NB4 (cell line): ENCODE data around the gene RDX.

ENCODE experiments used
- CTCF ChIP-seq: IDR thresholded peaks from one replicate; pipeline ENCODE4 v1.5.1; 2012; ENCODE audit warnings: low read depth, low read length
- MAX ChIP-seq: IDR thresholded peaks from 2 replicates; pipeline ENCODE4 v1.6.1; 2011; ENCODE audit warnings: low read depth, low read length
- MYC ChIP-seq: IDR thresholded peaks from 2 replicates; pipeline ENCODE4 v1.6.1; 2011; ENCODE audit warnings: low read depth, low read length
- POLR2A ChIP-seq: IDR thresholded peaks from 2 replicates; pipeline ENCODE4 v1.6.1; 2011; ENCODE audit warnings: mild to moderate bottlenecking; ENCODE audit not compliant: insufficient read length; ENCODE audit errors: extremely low read depth

- TF ChIP-seq CTCF = no peak
- no peak for TF ChIP-seq POLR2A
- TF ChIP-seq MAX = no peak
- no peak for TF ChIP-seq MYC
Measured at GRCh38 chr11:110174645-110175310, 121.6 kb downstream of the RDX start.
